HepG2 (cell line): ENCODE results near the gene SECTM1. TPM values are rescaled to one million over a fixed set of nuclear protein-coding genes. Genes with fewer than 3 reads are reported as not detected.
A peak's percentile ranks its signal among the peaks of the same experiment; 100 is the strongest.

Experiments
- CBFB ChIP-seq: sonication (generic); formaldehyde crosslinking; IDR thresholded peaks from 2 replicates; pipeline ENCODE4 v1.4.0; 2020; ENCODE audit warnings: missing genetic modification reagents
- HNF4G ChIP-seq, 2 experiments: sonication (generic) in 1 of 2; formaldehyde crosslinking in 1 of 2; IDR thresholded peaks; 2 replicates each; pipeline versions ENCODE4 v1.4.0 to v1.6.1; 2011 to 2020; ENCODE audit warnings: borderline replicate concordance in 2 of 2, low read depth in 2 of 2, mild to moderate bottlenecking in 2 of 2, low read length in 1 of 2, missing genetic modification reagents in 1 of 2, moderate library complexity in 1 of 2
- MBNL3 ChIP-seq: fragments of 250-450 bp; sonication (Bioruptor Pico); conservative IDR thresholded peaks from 2 replicates; pipeline ENCODE4 v1.8.0; 2022; ENCODE audit warnings: mild to moderate bottlenecking, inconsistent platforms
- PHF21A ChIP-seq: sonication (generic); formaldehyde crosslinking; IDR thresholded peaks from 2 replicates; pipeline ENCODE4 v1.5.0; 2020; ENCODE audit warnings: mild to moderate bottlenecking, missing genetic modification reagents
- POLR2A ChIP-seq, 2 experiments: IDR thresholded peaks; 2 replicates each; pipeline ENCODE4 v1.6.1; 2011; ENCODE audit warnings: low read depth in 2 of 2, low read length in 2 of 2, mild to moderate bottlenecking in 1 of 2, moderate library complexity in 1 of 2; ENCODE audit not compliant: insufficient read depth in 1 of 2
- RBM39 ChIP-seq: fragments of 200-400 bp; formaldehyde crosslinking; IDR thresholded peaks from one replicate; pipeline ENCODE4 v1.6.1; 2018; ENCODE audit warnings: antibody characterized with exemption, mild to moderate bottlenecking, low read depth, low read length; ENCODE audit not compliant: poor library complexity, severe bottlenecking
- TIGD3 ChIP-seq: sonication (generic); formaldehyde crosslinking; IDR thresholded peaks from 2 replicates; pipeline ENCODE4 v1.5.1; 2020; ENCODE audit warnings: mild to moderate bottlenecking, missing genetic modification reagents, borderline replicate concordance
- ZBED4 ChIP-seq: sonication (generic); formaldehyde crosslinking; IDR thresholded peaks from 2 replicates; pipeline ENCODE4 v1.4.0; 2020; ENCODE audit warnings: missing genetic modification reagents, borderline replicate concordance
- ZBTB2 ChIP-seq: sonication (generic); formaldehyde crosslinking; IDR thresholded peaks from 2 replicates; pipeline ENCODE4 v1.8.0; 2022; ENCODE audit warnings: low read depth, missing genetic modification reagents
- ZC3H4 ChIP-seq: sonication (generic); formaldehyde crosslinking; IDR thresholded peaks from 2 replicates; pipeline ENCODE4 v1.4.0; 2020; ENCODE audit warnings: missing genetic modification reagents, borderline replicate concordance
- ZNF17 ChIP-seq: sonication (generic); formaldehyde crosslinking; IDR thresholded peaks from 2 replicates; pipeline ENCODE4 v1.5.0; 2020; ENCODE audit warnings: mild to moderate bottlenecking, missing genetic modification reagents
- ZNF616 ChIP-seq: sonication (generic); formaldehyde crosslinking; IDR thresholded peaks from 2 replicates; pipeline ENCODE4 v1.5.0; 2020; ENCODE audit warnings: low read depth, mild to moderate bottlenecking, missing genetic modification reagents
- polyA plus RNA-seq, 8 experiments: library from polyadenylated mRNA; depleted of rRNA in 3 of 8; stranded (reverse) in 7 of 8; unstranded in 1 of 8; fragments of >200 nt; fragmentation: Illumina TruSeq in 4 of 8; extraction: Trizol in 4 of 8; gene quantifications; 2 replicates each; pipeline versions ENCODE4 v1.2.1 to v1.2.3, GENCODE V29; 2011 to 2016; ENCODE audit warnings: low read depth in 4 of 8, missing spikeins in 1 of 8, mixed read lengths in 1 of 8; ENCODE audit not compliant: insufficient read depth in 1 of 8
- total RNA-seq, 5 experiments: library from RNA; depleted of rRNA; stranded (reverse); fragments of >200 nt; fragmentation: Illumina TruSeq; extraction: Trizol; gene quantifications; 2 replicates each; pipeline ENCODE4 v1.2.3, GENCODE V29; 2016; ENCODE audit warnings: low read depth in 1 of 5
- TF ChIP-seq, protein P1 (sequence below): sonication (generic); formaldehyde crosslinking; IDR thresholded peaks from 2 replicates; pipeline ENCODE4 v1.5.0; 2020; ENCODE audit warnings: missing genetic modification reagents
- TF ChIP-seq, protein P2 (sequence below): sonication (generic); formaldehyde crosslinking; IDR thresholded peaks from 2 replicates; pipeline ENCODE4 v1.9.0; 2022; ENCODE audit warnings: missing genetic modification reagents, mild to moderate bottlenecking, borderline replicate concordance

SECTM1 gene
- total and polyA plus RNA-seq, 2 of the 13 experiments (the other 11 are each of a cell fraction or from before 2014, with no cell fraction given), result 3.5 to 5.3 TPM

GRCh38 chr17:82292251-82293154 lies 41.1 kb downstream of the SECTM1 start (continued):
- peak; percentile 57; the same call in 1 of the 2 replicates for TF ChIP-seq ZBED4
- TF ChIP-seq ZBTB2 (CRISPR knock-in tag), result 0 out of 2 replicates have a peak, but pooled peaks have one; percentile 52
- TF ChIP-seq PHF21A, result no peak; the same call in 1 of the 2 replicates
- TF ChIP-seq ZNF616 (CRISPR knock-in tag), result peak; percentile 72; the same call in 1 of the 2 replicates
- TF ChIP-seq MBNL3 (CRISPR knock-in tag), result no peak
- TF ChIP-seq ZC3H4 (CRISPR knock-in tag), result no peak
- peak; percentile 84; the same call in 1 of the 2 replicates for TF ChIP-seq TIGD3 (CRISPR knock-in tag)
- TF ChIP-seq POLR2A (IDR thresholded peaks at IDR 0.05; ENCODE audit: insufficient read depth in 1 of 2, low read depth in 2 of 2, low read length in 2 of 2), result peak; percentile 99 to 100
- peak; percentile 99 for TF ChIP-seq RBM39
- TF ChIP-seq ZNF17 (CRISPR knock-in tag), result 0 out of 2 replicates have a peak, but pooled peaks have one; percentile 82
- TF ChIP-seq, protein P1, sequence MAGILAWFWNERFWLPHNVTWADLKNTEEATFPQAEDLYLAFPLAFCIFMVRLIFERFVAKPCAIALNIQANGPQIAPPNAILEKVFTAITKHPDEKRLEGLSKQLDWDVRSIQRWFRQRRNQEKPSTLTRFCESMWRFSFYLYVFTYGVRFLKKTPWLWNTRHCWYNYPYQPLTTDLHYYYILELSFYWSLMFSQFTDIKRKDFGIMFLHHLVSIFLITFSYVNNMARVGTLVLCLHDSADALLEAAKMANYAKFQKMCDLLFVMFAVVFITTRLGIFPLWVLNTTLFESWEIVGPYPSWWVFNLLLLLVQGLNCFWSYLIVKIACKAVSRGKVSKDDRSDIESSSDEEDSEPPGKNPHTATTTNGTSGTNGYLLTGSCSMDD, result no peak
- TF ChIP-seq, protein P2, sequence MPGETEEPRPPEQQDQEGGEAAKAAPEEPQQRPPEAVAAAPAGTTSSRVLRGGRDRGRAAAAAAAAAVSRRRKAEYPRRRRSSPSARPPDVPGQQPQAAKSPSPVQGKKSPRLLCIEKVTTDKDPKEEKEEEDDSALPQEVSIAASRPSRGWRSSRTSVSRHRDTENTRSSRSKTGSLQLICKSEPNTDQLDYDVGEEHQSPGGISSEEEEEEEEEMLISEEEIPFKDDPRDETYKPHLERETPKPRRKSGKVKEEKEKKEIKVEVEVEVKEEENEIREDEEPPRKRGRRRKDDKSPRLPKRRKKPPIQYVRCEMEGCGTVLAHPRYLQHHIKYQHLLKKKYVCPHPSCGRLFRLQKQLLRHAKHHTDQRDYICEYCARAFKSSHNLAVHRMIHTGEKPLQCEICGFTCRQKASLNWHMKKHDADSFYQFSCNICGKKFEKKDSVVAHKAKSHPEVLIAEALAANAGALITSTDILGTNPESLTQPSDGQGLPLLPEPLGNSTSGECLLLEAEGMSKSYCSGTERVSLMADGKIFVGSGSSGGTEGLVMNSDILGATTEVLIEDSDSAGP (CRISPR knock-in tag), result peak; percentile 82
- TF ChIP-seq CBFB (CRISPR knock-in tag), result peak; percentile 91
- no peak for TF ChIP-seq HNF4G (IDR thresholded peaks at IDR 0.05; ENCODE audit: borderline replicate concordance, low read depth, low read length)
- TF ChIP-seq HNF4G (CRISPR knock-in tag; IDR thresholded peaks at IDR 0.05; ENCODE audit: borderline replicate concordance, low read depth), result peak; percentile 60; the same call in 1 of the 2 replicates
